OCI-M1 (cell line): ENCODE measurements around the gene SPRYD3.
"Not testable (repeated sequence)": the region's sequence is repeated elsewhere in the genome, so short reads cannot be mapped to it uniquely, and the experiment has no call there.

ENCODE experiments used
- DNase-seq: peaks from one replicate; lab custom pipeline; 2025; lab: John Stamatoyannopoulos, UW

The SPRYD3 gene

GRCh38 chr12:53101931-53102781 lies 23.0 kb upstream of the SPRYD3 start:
- no peak for DNase-seq

DNA sequence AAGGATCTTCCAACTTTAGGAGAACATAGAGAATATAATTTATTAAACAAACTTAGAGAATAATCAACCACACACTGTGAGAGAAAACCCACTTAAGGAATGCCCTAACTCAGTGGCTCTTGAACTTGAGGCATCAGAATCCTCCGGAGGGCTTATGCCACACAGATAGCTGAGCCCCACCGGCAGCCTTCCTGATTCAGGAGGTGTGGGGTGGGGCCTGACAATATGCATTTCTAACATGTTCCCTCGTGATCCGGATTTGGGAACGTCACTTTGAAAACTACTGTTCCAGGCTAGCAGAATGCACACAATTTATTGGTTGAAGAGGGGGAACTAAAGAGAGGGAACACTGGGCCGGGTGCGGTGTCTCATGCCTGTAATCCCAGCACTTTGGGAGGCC lies 22.1 kb upstream of the SPRYD3 start:
- no peak for DNase-seq

GRCh38 chr12:53100466-53101151 lies 21.4 kb upstream of the SPRYD3 start:
- DNase-seq = no peak

GRCh38 chr12:53099071-53099882 lies 20.1 kb upstream of the SPRYD3 start:
- peak; percentile 84 for DNase-seq

DNA sequence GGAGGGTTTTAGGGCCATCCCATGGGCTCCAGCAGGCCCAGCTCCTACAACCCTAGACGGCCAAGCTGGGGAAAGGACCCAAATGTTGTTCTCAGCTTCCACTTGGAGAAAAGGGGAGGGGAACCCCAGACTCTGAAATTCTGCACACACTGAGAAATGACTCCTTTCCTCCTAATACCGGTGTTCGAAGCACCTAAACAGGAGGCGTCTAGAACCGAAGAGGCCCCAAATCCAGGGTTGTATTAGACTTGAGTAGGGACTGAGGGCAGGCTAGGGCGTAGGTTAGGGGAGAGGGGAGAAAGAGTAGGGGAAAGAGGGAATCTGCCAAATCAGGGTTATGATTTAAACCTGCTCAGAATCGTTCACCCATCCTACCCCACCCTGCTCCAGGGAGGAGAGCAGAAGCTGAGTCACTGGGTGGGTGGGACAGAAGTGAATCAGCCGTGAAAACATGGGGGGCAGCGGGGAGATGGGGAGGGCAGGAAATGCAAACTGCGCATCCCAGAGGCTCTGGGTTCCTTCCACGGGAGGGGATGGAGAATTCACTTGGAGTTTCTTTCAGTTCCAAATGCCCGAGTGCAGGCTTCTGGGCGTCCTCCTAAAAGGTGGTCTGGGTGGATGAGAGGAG lies 19.3 kb upstream of the SPRYD3 start:
- DNase-seq = no peak

DNA sequence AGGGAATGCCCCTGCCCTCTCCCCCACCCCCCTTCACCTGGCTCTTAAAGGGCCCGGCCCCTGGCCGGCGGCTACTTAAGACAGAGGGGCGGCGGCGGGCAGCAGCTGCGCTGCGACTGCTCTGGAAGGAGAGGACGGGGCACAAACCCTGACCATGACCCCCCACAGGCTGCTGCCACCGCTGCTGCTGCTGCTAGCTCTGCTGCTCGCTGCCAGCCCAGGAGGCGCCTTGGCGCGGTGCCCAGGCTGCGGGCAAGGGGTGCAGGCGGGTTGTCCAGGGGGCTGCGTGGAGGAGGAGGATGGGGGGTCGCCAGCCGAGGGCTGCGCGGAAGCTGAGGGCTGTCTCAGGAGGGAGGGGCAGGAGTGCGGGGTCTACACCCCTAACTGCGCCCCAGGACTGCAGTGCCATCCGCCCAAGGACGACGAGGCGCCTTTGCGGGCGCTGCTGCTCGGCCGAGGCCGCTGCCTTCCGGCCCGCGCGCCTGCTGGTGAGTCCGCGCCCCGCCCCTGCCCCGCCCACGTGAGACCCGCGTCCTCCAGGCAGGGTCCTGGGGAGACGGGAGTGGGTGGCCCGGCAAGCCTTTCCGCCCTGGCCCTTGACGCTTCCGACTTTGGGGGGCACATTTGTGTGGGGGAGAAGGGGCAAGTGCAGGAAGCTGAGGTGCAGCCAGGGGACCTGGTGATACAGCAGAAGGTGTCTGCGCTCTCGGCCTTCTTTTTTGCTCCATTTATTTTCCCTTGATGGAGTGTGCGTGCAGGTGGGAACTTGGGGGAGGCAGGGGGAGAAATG lies 18.6 kb upstream of the SPRYD3 start, which contains the start of gene IGFBP6:
IGFBP6 (plus strand) TSS at position 104 of the 790 bp plus-strand sequence; CDS start at position 155, 51 bp downstream.
- no peak for DNase-seq

DNA sequence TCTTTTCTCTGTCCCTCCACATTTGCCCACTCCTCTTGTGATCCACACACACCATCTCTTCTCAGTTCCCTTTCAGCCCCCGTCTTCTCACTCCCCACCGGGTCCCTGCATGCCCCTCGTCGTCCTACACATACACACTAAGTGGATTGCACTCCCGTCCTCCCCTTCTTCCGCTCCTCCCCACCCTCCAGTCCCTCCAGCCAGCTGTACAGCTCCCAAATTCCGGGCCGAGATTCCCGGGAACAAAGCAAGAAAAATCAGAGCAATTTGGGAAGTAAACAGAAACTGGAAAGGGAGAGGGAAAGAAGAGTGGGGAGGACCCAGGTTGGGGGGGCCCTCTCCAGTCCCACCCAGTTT lies 18.0 kb upstream of the SPRYD3 start:
- DNase-seq = no peak

DNA sequence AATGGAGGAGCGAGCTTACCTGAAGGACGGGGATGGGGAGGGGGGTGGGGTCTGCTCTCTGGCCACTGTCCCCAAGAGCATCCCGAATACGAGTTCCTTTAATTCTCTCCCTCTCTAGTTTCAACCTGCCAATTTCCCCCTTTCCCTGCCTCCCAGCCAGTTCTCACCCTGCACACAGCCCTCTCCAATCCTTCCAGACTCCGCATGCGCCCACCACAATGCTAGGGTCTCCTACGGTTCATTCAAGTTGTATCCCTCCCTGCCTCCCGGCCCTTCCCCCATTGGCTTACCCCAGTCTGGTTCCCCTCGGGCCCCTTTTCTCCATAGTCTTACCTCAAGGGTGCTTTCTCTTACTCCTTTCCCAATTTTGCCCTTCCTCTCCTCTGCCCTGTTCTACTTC lies 17.6 kb upstream of the SPRYD3 start:
- DNase-seq = no peak

- no peak for DNase-seq
Observed at GRCh38 chr12:53096089-53096741, 17.0 kb upstream of the SPRYD3 start.

GRCh38 chr12:53095596-53095895 lies 16.4 kb upstream of the SPRYD3 start:
- not testable (repeated sequence) for DNase-seq

DNA sequence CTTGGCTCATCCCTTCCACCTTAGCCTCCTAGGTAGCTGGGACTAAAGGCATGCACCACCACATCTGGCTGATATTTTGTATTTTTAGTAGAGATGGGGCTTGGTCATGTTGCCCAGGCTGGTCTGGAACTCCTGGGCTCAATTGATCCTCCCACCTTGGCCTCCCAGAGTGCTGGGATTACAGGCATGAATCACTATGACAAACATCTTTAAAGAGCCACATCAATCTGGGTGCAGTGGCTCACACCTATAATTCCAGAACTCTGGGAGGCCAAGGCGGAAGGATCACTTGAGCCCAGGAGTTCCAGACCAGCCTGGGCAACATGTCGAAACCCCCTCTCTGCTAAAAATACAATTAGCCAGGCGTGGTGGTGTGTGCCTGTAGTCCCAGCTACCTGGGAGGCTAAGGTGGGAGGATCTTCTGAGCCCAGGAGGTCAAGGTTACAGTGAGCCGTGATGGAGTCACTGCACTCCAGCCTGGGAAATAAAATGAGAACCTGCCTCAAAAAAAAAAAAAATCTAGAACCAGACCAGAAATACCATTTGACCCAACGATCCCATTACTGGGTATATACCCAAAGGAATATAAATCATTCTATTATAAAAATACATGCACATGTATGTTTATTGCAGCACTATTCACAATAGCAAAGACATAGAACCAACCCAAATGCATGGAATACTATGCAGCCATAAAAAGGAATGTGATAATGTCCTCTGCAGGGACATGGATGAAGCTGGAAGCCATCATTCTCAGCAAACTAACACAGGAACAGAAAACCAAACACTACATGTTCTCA lies 15.8 kb upstream of the SPRYD3 start:
- not testable (repeated sequence) for DNase-seq

- DNase-seq = no peak
Observed at GRCh38 chr12:53094394-53094787, 15.2 kb upstream of the SPRYD3 start.

DNA sequence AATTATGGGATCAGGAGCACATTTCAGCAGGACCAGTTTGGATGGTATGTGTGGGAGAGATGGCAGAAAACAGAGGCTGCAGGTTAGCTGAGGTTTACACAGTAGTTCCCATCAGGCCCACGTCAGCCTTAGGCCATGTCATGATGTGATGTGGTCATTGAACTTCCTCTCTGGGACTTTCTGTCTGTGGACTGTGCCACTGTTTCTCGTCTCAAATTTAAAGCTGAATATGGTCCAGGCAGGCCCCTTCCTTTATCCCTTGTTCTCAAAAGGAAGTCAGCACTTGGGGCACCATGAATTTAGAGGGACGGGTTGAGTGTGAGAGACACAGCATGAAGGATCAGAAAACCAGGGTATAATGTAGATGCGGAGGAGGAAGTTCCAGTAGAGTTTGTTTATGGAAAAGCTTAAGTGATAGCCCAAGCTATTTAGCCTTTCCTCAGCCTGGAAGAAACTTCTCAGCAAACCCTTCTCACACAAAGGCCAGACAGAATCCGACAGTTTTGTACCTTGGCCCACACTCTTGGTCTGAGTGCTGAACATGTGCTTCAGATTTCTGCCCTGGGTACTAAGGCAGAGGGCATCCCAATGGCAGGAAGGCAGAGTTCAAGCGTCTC lies 14.7 kb upstream of the SPRYD3 start:
- peak; percentile 31 for DNase-seq

DNA sequence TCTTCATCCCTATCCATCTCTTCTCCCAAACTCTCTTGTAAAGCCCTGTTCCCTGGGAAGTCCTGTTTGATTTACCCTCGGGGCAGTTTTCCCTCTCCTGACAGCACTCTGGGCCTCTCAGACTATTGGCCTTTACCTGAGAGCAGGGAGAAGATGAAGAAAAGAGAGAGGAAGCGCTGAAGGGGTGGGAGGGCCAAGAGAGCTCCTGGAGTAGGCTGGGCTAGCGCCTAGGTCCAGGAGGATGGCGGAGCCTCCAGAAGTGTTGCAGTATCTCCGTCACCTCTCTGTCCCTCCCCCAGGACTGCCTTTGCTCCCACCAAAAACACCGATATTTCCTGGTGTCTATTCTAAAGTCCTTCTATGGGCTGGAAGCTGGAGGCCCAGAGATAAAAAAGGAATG lies 12.6 kb upstream of the SPRYD3 start:
- DNase-seq = no peak

DNA sequence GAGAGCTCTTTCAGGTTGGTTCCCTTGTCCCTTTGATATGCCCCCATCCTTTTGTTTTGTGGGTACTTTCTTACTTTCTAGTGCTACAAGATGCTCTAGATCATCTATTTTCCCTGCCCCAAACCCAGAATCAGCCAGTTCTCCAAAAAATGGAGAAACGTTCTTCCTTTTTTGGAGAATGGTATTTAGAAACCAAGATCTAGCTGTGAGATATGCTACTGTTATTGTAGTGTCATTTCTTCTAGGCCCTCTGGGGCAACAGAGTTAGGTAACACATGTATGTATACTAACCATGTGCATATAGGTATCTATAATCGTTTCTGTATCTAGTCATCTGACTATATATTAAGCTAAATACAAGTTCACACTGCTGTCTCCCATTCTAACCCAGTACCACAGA lies 11.4 kb upstream of the SPRYD3 start:
- DNase-seq = peak; percentile 55

GRCh38 chr12:53090105-53090504 lies 10.9 kb upstream of the SPRYD3 start:
- DNase-seq = no peak

- DNase-seq = no peak
Observed at GRCh38 chr12:53086361-53086760, 7.2 kb upstream of the SPRYD3 start.

DNA sequence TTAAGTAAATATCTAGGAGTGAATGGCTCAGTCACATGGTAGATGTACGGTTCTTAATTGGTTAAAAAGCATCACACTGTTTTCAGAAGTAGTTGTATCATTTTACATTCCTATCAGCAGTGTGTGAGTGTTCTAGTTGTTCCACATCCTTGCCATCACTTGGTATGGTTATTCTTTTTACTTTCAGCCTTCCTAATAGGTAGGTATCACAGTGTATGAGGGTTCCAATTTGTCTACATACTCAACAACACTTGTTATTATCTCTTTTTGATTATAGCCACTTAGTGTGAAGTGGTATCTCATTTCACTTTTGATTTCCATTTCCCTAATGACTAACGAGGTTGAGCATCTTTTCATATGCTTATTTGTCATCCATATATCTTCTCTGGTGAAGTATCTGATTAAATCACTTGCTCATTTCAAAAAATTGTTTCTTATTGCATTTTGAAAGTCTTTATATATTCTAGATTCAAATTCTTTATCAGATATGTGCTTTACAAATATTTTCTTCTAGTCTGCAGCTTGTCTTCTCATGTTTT lies 3.5 kb upstream of the SPRYD3 start:
- DNase-seq = no peak
